K562 (cell line): ENCODE data around the gene ABHD12. TPM values are rescaled to one million over a fixed set of nuclear protein-coding genes. Genes with fewer than 3 reads are reported as not detected.

Experiments used
- AFF1 ChIP-seq, 2 experiments: fragments of 450-650 bp; IDR thresholded peaks; 2 replicates each; pipeline ENCODE4 v1.6.1; 2018; ENCODE audit warnings: mild to moderate bottlenecking in 2 of 2, low read depth in 1 of 2; ENCODE audit not compliant: partially characterized antibody in 2 of 2
- ARID2 ChIP-seq: fragments of 450-650 bp; IDR thresholded peaks from 2 replicates; pipeline ENCODE4 v1.6.1; 2017; ENCODE audit warnings: antibody characterized with exemption, mild to moderate bottlenecking
- ATF7 ChIP-seq: fragments of 450-650 bp; IDR thresholded peaks from 2 replicates; pipeline ENCODE4 v1.7.1; 2014; ENCODE audit warnings: mild to moderate bottlenecking, moderate library complexity
- CBFA2T2 ChIP-seq: fragments of 450-650 bp; conservative IDR thresholded peaks from 2 replicates; pipeline ENCODE4 v1.6.1; 2017; ENCODE audit warnings: mild to moderate bottlenecking
- CBX3 ChIP-seq, 2 experiments: IDR thresholded peaks; 1 replicate in 1 of 2; 2 replicates in 1 of 2; pipeline ENCODE4 v1.6.1; 2012; ENCODE audit warnings: inconsistent platforms in 2 of 2, low read length in 2 of 2, borderline replicate concordance in 1 of 2, control low read depth in 1 of 2
- E2F4 ChIP-seq: sonication (generic); formaldehyde crosslinking; IDR thresholded peaks from 2 replicates; pipeline ENCODE4 v1.8.0; 2022; ENCODE audit warnings: mild to moderate bottlenecking, low read depth, missing genetic modification reagents
- HNRNPUL1 ChIP-seq: fragments of 200-400 bp; formaldehyde crosslinking; IDR thresholded peaks from 2 replicates; pipeline ENCODE4 v1.6.1; 2017; ENCODE audit warnings: low read length
- JUND ChIP-seq, 2 experiments: IDR thresholded peaks; 2 replicates in 1 of 2; 3 replicates in 1 of 2; pipeline ENCODE4 v1.6.1; 2011; ENCODE audit warnings: borderline replicate concordance in 2 of 2, low read depth in 2 of 2, low read length in 2 of 2, improper control_type of control experiment in 1 of 2, missing biosample characterization in 1 of 2, missing genetic modification characterization in 1 of 2, missing genetic modification reagents in 1 of 2
- MYC ChIP-seq, 2 experiments: fragments of 250-450 bp in 1 of 2; sonication (Bioruptor Pico) in 1 of 2; IDR thresholded peaks; 2 replicates each; pipeline versions ENCODE4 v1.5.1 to v1.6.1; 2012 to 2021; ENCODE audit warnings: low read depth in 2 of 2, borderline replicate concordance in 1 of 2, improper control_type of control experiment in 1 of 2, low read length in 1 of 2, mild to moderate bottlenecking in 1 of 2, moderate library complexity in 1 of 2
- NBN ChIP-seq: fragments of 450-650 bp; IDR thresholded peaks from 2 replicates; pipeline ENCODE4 v1.6.1; 2016; ENCODE audit warnings: low read depth, mild to moderate bottlenecking
- NCOR1 ChIP-seq: fragments of 450-650 bp; IDR thresholded peaks from 2 replicates; pipeline ENCODE4 v1.6.1; 2016; ENCODE audit warnings: mild to moderate bottlenecking, moderate library complexity
- NFIC ChIP-seq: fragments of 450-650 bp; IDR thresholded peaks from 2 replicates; pipeline ENCODE4 v1.6.1; 2017; ENCODE audit warnings: mild to moderate bottlenecking, inconsistent platforms
- OTX1 ChIP-seq: fragments of 450-650 bp; formaldehyde crosslinking; IDR thresholded peaks from 2 replicates; pipeline ENCODE4 v1.4.0; 2022; ENCODE audit warnings: mild to moderate bottlenecking
- POLR2AphosphoS2 ChIP-seq: IDR thresholded peaks from 2 replicates; pipeline ENCODE4 v1.6.1; 2012; ENCODE audit warnings: low read length, improper control_type of control experiment
- POLR2AphosphoS5 ChIP-seq: IDR thresholded peaks from 2 replicates; pipeline ENCODE4 v1.6.1; 2011; ENCODE audit warnings: mild to moderate bottlenecking, low read depth, low read length, moderate library complexity; ENCODE audit not compliant: control insufficient read depth, insufficient read depth
- SOX6 ChIP-seq: fragments of 450-650 bp; IDR thresholded peaks from 2 replicates; pipeline ENCODE4 v1.6.1; 2014; ENCODE audit warnings: mild to moderate bottlenecking
- TFAP4 ChIP-seq: sonication (generic); formaldehyde crosslinking; IDR thresholded peaks from 2 replicates; pipeline ENCODE4 v1.8.0; 2022; ENCODE audit warnings: missing genetic modification reagents, mild to moderate bottlenecking, moderate library complexity, borderline replicate concordance
- TFE3 ChIP-seq: fragments of 450-650 bp; formaldehyde crosslinking; IDR thresholded peaks from 2 replicates; pipeline ENCODE4 v1.4.0; 2020; ENCODE audit warnings: mild to moderate bottlenecking, mixed read lengths
- ZNF197 ChIP-seq: fragments of 200-800 bp; sonication (Bioruptor generic); IDR thresholded peaks from 2 replicates; pipeline ENCODE4 v1.6.1; 2016; ENCODE audit warnings: low read depth, missing genetic modification characterization, missing compliant biosample characterization
- polyA plus RNA-seq, 8 experiments: library from polyadenylated mRNA; depleted of rRNA in 4 of 8; stranded (reverse) in 5 of 8; unstranded in 3 of 8; fragments of >200 nt; fragmentation: Nextera tagmentation in 2 of 8; fragmentation: Illumina TruSeq in 1 of 8; extraction: Ambion mirVana in 2 of 8; extraction: Trizol in 1 of 8; gene quantifications; 2 replicates each; pipeline versions ENCODE4 v1.2.1 to v1.2.3, GENCODE V29; 2011 to 2014; ENCODE audit warnings: inconsistent platforms in 1 of 8, missing spikeins in 1 of 8
- total RNA-seq, 7 experiments: library from RNA; depleted of rRNA in 6 of 7; stranded (reverse); fragments of >200 nt in 6 of 7; fragmentation: Illumina TruSeq in 2 of 7; extraction: Trizol in 2 of 7; gene quantifications; 2 replicates each; pipeline versions ENCODE4 v1.2.1 to v1.2.3, GENCODE V29; 2011 to 2021; ENCODE audit warnings: low replicate concordance in 1 of 7

The ABHD12 gene
- total and polyA plus RNA-seq, 9 of the 15 experiments (the other 6 are each of a cell fraction or from before 2014, with no cell fraction given) = 0.65 to 15.6 (median 9.1) TPM

GRCh38 chr20:25310268-25310920 is 80.2 kb downstream of the ABHD12 start (continued):
- TF ChIP-seq ARID2 (0 out of 2 replicates have a peak, but pooled peaks have one; percentile 36), NCOR1 (peak; percentile 67), JUND (IDR thresholded peaks at IDR 0.05; ENCODE audit: borderline replicate concordance, low read depth, low read length) (peak; percentile 99), JUND (tag; IDR thresholded peaks at IDR 0.05; ENCODE audit: borderline replicate concordance, low read depth, low read length) (peak; percentile 98; the same call in 2 of the 3 replicates), CBFA2T2 (peak; percentile 76), POLR2AphosphoS5 (peak; percentile 45; the same call in 1 of the 2 replicates), ZNF197 (CRISPR knock-in tag) (no peak), HNRNPUL1 (no peak), NBN (peak; percentile 70; the same call in 1 of the 2 replicates), MYC (IDR thresholded peaks at IDR 0.05; ENCODE audit: low read depth, low read length) (peak; percentile 53), MYC (CRISPR knock-in tag; IDR thresholded peaks at IDR 0.05; ENCODE audit: borderline replicate concordance, low read depth) (no peak), AFF1 (IDR thresholded peaks at IDR 0.05; ENCODE audit: low read depth in 1 of 2, partially characterized antibody in 2 of 2) (peak in 1 of 2 experiments; percentile 28), ATF7 (peak; percentile 68; the same call in 1 of the 2 replicates), CBX3 (IDR thresholded peaks at IDR 0.05; ENCODE audit: borderline replicate concordance in 1 of 2, low read length in 2 of 2) (no peak), SOX6 (peak; percentile 57; the same call in 1 of the 2 replicates), TFE3 (CRISPR knock-in tag) (0 out of 2 replicates have a peak, but pooled peaks have one; percentile 10), POLR2AphosphoS2 (no peak), TFAP4 (CRISPR knock-in tag) (peak; percentile 96), E2F4 (CRISPR knock-in tag) (no peak), OTX1 (CRISPR knock-in tag) (0 out of 2 replicates have a peak, but pooled peaks have one; percentile 64), NFIC (peak; percentile 59; the same call in 1 of the 2 replicates)
